ENCODE data around the gene ARPC5. TPM values are rescaled to one million over a fixed set of nuclear protein-coding genes. Genes with fewer than 3 reads are reported as not detected.

ARPC5 gene
- total and polyA plus RNA-seq, 2 of the 8 experiments (the other 6 are each of a cell fraction or from before 2014, with no cell fraction given), result 24.0 to 60.8 TPM

DNA sequence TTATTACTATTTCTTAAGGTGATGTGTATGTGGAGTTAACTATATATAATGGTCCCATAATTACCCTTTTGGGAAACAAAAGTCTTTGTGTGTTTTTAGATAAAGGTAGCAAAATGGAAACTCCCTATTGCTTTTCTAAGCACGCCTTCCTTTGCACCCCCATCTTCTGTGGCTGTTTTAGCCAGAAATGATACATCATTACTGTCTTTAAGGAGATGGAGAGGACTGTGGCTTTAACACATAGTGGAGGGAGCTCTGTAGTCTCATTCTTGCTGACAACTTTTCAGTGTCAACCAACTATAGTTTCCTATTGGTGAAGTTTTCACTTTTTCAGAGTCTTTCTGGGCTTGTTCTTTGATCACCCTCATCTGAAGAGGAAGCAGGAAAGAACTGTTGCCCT, 16.5 kb upstream of the ARPC5 start:
- Histone ChIP-seq H3K79me1 (ENCODE audit: low read depth, low read length) (no peaks in the 10 kb centered on the region), H3K23ac (ENCODE audit: insufficient read length) (no peak overlapping the region), H3K14ac (ENCODE audit: insufficient read length) (no peak overlapping the region), H3K23me2 (ENCODE audit: low read depth, low read length) (no peaks in the 10 kb centered on the region), H4K8ac (ENCODE audit: extremely low read depth, insufficient read depth, low read length) (no peak overlapping the region), H4K20me1 (replicated peaks in 1 of 2; ENCODE audit: control insufficient read depth in 1 of 2, insufficient read depth in 2 of 2, low read length in 2 of 2) (no peaks in the 10 kb centered on the region), H3K9me3 (ENCODE audit: insufficient read depth in 2 of 2, low read depth in 1 of 2, low read length in 1 of 2) (no peaks in the 10 kb centered on the region), H3K9ac (replicated peaks in 1 of 4; ENCODE audit: extremely low read depth in 1 of 4, low read depth in 3 of 4, low read length in 3 of 4) (no peak overlapping the region), H2BK15ac (ENCODE audit: low read length) (no peak overlapping the region), H2BK20ac (ENCODE audit: low read length) (no peak overlapping the region), H4K5ac (ENCODE audit: insufficient read length, low read depth, low read length) (no peak overlapping the region), H4K91ac (replicated peaks; ENCODE audit: insufficient read length, low read length) (no peak overlapping the region), H3K79me2 (ENCODE audit: control insufficient read depth in 1 of 2, insufficient read depth in 2 of 2, low read length in 2 of 2) (no peaks in the 10 kb centered on the region), H3K4ac (replicated peaks; ENCODE audit: insufficient read length, low read depth, low read length) (no peak overlapping the region), H2AK5ac (ENCODE audit: low read depth, low read length) (no peak overlapping the region), H3K4me3 (ENCODE audit: extremely low read depth in 1 of 4, insufficient read depth in 2 of 4, low read depth in 3 of 4, low read length in 4 of 4) (no peak overlapping the region), H2BK120ac (replicated peaks; ENCODE audit: low read depth, low read length) (no peak overlapping the region), H3K4me1 (replicated peaks in 1 of 4; ENCODE audit: control insufficient read depth in 3 of 4, insufficient read depth in 4 of 4, low read length in 3 of 4) (no peaks in the 10 kb centered on the region), H2AFZ (ENCODE audit: low read length) (no peak overlapping the region), H3K27ac (ENCODE audit: low read depth, low read length) (no peak overlapping the region), H3K4me2 (ENCODE audit: insufficient read depth in 1 of 2, low read depth in 2 of 2, low read length in 2 of 2) (no peak overlapping the region), H3K56ac (replicated peaks; ENCODE audit: insufficient read length, low read depth, low read length) (no peak overlapping the region), H3K36me3 (ENCODE audit: control insufficient read depth in 2 of 4, insufficient read depth in 4 of 4, low read length in 3 of 4) (no peaks in the 10 kb centered on the region), H3K18ac (ENCODE audit: extremely low read depth, low read length) (no peak overlapping the region), H3K27me3 (replicated peaks in 1 of 4; ENCODE audit: control insufficient read depth in 3 of 4, extremely low read depth in 1 of 4, insufficient read depth in 3 of 4, low read length in 3 of 4) (no peaks in the 10 kb centered on the region), H2BK12ac (ENCODE audit: low read depth, low read length) (no peak overlapping the region), H2BK5ac (ENCODE audit: low read depth, low read length) (no peak overlapping the region)
- 89% methylated on average over 1 of the region's 1 CpG; no CpG with 5 or more reads in 1 of the 2 experiments for WGBS, 2 experiments (ENCODE audit: extremely low coverage in 1 of 2, insufficient coverage in 1 of 2, insufficient read length in 1 of 2, insufficient replicate concordance in 2 of 2, low coverage in 1 of 2, low lambda C conversion rate in 2 of 2, missing lambda C conversion rate in 1 of 2)
- ChIA-PET POLR2A (ENCODE audit: partially characterized antibody) (no interaction called here), CTCF (ENCODE audit: partially characterized antibody) (interaction anchor here (2.3 to 6.2 kb wide), 2 partner anchors 33 to 263 kb away, joined by 16 to 87 read pairs; no protein-coding TSS in a partner anchor)
- TF ChIP-seq RAD21 (IDR thresholded peaks at IDR 0.05 in 1 of 2, conservative IDR thresholded peaks at IDR 0.05 in 1 of 2; ENCODE audit: low read depth in 2 of 2, low read length in 2 of 2) (no peak), BRCA1 (IDR thresholded peaks at IDR 0.05; ENCODE audit: low read depth, low read length) (no peak), HDAC6 (IDR thresholded peaks at IDR 0.05; ENCODE audit: low read depth, low read length) (no peak), ASH2L (IDR thresholded peaks at IDR 0.05; ENCODE audit: low read length) (no peak), HDAC2 (IDR thresholded peaks at IDR 0.05; ENCODE audit: borderline replicate concordance in 1 of 2, low read depth in 2 of 2, low read length in 2 of 2) (no peak), POLR2A (IDR thresholded peaks at IDR 0.05; ENCODE audit: control extremely low read depth in 1 of 2, low read depth in 2 of 2, low read length in 2 of 2) (no peak), BCL11A (IDR thresholded peaks at IDR 0.05; ENCODE audit: low read depth in 2 of 2, low read length in 2 of 2) (no peak), BACH1 (IDR thresholded peaks at IDR 0.05; ENCODE audit: low read length) (no peak), SUZ12 (IDR thresholded peaks at IDR 0.05; ENCODE audit: low read length) (no peak), MAFK (IDR thresholded peaks at IDR 0.05; ENCODE audit: low read depth, low read length) (no peak), TAF7 (optimal IDR thresholded peaks at IDR 0.05; ENCODE audit: borderline replicate concordance, low read depth, low read length) (no peak), YY1 (IDR thresholded peaks at IDR 0.05; ENCODE audit: low read depth, low read length) (no peak), SP1 (IDR thresholded peaks at IDR 0.05; ENCODE audit: low read depth, low read length) (no peak), CTBP2 (IDR thresholded peaks at IDR 0.05; ENCODE audit: borderline replicate concordance, insufficient read depth, insufficient read length, low read length) (no peak), FOSL1 (IDR thresholded peaks at IDR 0.05; ENCODE audit: insufficient read depth, low read depth, low read length) (no peak)
- no peak for DNase-seq (ENCODE audit: low read depth in 1 of 2, low spot score in 2 of 2)
- no peak for FAIRE-seq
